ENCODE results near the gene CPEB2. TPM values are rescaled to one million over a fixed set of nuclear protein-coding genes. Genes with fewer than 3 reads are reported as not detected.

Gene CPEB2
- total and polyA plus RNA-seq, 10 donors, result 3.2 to 21.8 (median 15.4) TPM

DNA sequence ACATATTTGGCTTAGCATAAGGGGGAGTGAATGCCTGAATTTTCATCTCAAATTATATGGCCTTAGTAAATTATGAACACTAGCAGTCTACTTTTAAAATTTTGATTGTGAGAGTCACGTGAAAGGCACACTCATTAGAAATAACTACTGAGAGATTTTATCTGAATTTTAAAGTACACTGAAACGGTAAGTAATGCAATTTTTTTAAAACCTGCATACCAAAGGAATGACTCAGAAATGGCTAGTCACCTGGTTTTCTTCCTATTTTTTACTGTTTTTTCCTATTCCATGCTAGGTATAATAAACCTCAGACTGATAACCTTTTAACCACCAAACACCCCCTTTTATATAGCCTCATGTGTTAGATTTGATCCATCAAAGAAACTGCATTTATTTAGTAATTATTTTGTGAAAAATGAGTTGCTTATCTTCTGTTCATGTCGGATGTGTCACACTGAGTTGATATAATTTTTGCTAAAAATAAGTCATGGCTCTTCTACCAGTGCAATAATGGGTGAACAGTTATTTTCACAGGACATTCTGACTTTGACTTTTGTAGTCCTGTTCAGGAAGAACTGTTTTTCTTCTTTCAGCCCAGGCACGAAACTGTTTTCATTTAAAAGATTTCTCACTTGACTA is 40.4 kb downstream of the CPEB2 start:
- no peak for DNase-seq
- Histone ChIP-seq H3K36me3 (peaks cover 0 to 37% (median 7%) of the 10 kb centered on the region in 6 donors), H3K4me1 (peaks cover 0 to 16% (median 0%) of the 10 kb centered on the region in 6 donors), H3K9me3 (no peaks in the 10 kb centered on the region), H3K4me3 (no peak overlapping the region), H3K27me3 (replicated peaks in 1 of 7) (no peaks in the 10 kb centered on the region), H3K27ac (no peak overlapping the region)
- intact Hi-C loops (cut with DNase I; ENCODE audit: low total_unique reads), result no loop called here
- WGBS, 5 donors, result 90 to 95% (median 91%) methylated on average over 4 of the region's 4 CpGs
- TF ChIP-seq, protein P1, sequence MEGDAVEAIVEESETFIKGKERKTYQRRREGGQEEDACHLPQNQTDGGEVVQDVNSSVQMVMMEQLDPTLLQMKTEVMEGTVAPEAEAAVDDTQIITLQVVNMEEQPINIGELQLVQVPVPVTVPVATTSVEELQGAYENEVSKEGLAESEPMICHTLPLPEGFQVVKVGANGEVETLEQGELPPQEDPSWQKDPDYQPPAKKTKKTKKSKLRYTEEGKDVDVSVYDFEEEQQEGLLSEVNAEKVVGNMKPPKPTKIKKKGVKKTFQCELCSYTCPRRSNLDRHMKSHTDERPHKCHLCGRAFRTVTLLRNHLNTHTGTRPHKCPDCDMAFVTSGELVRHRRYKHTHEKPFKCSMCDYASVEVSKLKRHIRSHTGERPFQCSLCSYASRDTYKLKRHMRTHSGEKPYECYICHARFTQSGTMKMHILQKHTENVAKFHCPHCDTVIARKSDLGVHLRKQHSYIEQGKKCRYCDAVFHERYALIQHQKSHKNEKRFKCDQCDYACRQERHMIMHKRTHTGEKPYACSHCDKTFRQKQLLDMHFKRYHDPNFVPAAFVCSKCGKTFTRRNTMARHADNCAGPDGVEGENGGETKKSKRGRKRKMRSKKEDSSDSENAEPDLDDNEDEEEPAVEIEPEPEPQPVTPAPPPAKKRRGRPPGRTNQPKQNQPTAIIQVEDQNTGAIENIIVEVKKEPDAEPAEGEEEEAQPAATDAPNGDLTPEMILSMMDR (IDR thresholded peaks at IDR 0.05 in 8 of 11, conservative IDR thresholded peaks at IDR 0.05 in 3 of 11), result no peak
- TF ChIP-seq POLR2A (IDR thresholded peaks at IDR 0.05), result no peak
- no peak for TF ChIP-seq POLR2AphosphoS5 (IDR thresholded peaks at IDR 0.05)

DNA sequence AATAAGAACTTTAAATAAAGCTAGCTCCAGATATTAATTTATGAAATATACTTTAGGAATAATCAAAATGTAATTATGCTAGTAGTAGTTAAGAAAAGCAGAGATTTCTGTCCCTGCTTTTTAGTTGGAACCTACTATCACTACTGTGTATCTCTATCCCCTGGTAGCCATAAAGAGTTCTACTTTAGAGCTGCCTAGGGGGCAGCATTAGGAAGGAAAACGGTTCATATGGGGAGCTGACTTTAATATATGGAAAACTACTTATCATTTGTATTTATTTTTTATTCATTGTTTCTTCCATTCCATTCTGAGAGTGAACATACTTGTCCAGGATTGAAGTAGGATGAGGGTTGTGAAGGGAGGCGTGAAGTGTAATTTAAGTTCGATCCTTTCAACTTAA is 40.9 kb downstream of the CPEB2 start:
- H3K4me3 ChIP-seq, result no peak overlapping the region
- H3K27me3 ChIP-seq (replicated peaks in 1 of 7), result no peaks in the 10 kb centered on the region
- TF ChIP-seq, protein P1 (IDR thresholded peaks at IDR 0.05 in 8 of 11, conservative IDR thresholded peaks at IDR 0.05 in 3 of 11), result no peak
- TF ChIP-seq POLR2A (IDR thresholded peaks at IDR 0.05) (no peak), POLR2AphosphoS5 (IDR thresholded peaks at IDR 0.05) (no peak)
- peaks cover 0 to 16% (median 0%) of the 10 kb centered on the region in 6 donors for H3K4me1 ChIP-seq
- 81 to 92% (median 87%) methylated on average over 3 of the region's 3 CpGs for WGBS, 5 donors
- DNase-seq, result no peak
- H3K9me3 ChIP-seq, result no peaks in the 10 kb centered on the region
- H3K27ac ChIP-seq, result no peak overlapping the region
- intact Hi-C loops (cut with DNase I; ENCODE audit: low total_unique reads), result no loop called here
- peaks cover 0 to 36% (median 7%) of the 10 kb centered on the region in 6 donors for H3K36me3 ChIP-seq

DNA sequence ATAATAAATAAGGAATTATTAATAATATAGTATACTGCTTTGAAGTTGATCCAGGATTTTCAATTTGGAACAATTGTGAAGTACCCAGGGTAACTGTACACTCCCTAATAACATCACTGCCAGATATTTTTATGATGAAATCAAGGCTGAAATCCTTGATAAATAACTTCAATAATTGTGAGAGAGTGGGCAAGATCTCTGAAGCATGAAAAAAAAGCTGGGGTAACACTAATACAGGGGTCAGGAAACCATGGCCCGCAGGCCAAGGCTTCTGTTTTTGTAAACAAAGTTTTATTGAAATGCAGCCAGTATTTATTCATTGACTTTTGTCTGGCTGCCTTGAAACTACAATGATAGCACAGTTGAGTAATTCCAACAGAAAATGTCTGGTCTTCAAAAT is 41.6 kb downstream of the CPEB2 start:
- TF ChIP-seq POLR2A (IDR thresholded peaks at IDR 0.05), result no peak
- TF ChIP-seq, protein P1 (IDR thresholded peaks at IDR 0.05 in 8 of 11, conservative IDR thresholded peaks at IDR 0.05 in 3 of 11), result no peak
- no peak for TF ChIP-seq POLR2AphosphoS5 (IDR thresholded peaks at IDR 0.05)
- H3K36me3 ChIP-seq, result peaks cover 0 to 29% (median 7%) of the 10 kb centered on the region in 6 donors
- H3K4me1 ChIP-seq, result peaks cover 0 to 9% (median 0%) of the 10 kb centered on the region in 6 donors
- intact Hi-C loops (cut with DNase I; ENCODE audit: low total_unique reads), result no loop called here
- H3K27ac ChIP-seq, result no peak overlapping the region
- WGBS, 5 donors, result 72 to 91% (median 73%) methylated on average over 1 of the region's 1 CpG
- H3K9me3 ChIP-seq, result no peaks in the 10 kb centered on the region
- no peak overlapping the region for H3K4me3 ChIP-seq
- H3K27me3 ChIP-seq (replicated peaks in 1 of 7), result no peaks in the 10 kb centered on the region
- no peak for DNase-seq

DNA sequence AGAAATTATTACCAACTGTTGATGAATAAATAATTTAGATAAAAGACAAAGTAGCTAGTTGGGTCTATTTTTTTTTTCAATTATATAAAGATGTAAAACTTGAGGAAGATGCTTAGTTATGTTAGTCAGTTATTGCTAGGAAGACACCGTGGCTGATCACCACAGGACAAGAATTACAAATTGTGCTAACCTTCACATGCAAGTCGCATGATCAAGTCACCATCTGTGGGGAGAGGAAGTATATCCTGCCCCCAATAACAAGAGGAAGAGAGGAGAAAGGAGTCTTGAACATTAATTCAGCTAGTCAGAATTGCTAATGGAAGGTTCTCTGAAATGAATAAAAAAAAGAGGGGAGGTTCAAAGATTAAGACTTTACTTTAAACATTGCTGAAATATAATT is 52.3 kb downstream of the CPEB2 start:
- DNase-seq, result no peak
- 82 to 90% (median 88%) methylated on average over 2 of the region's 2 CpGs for WGBS, 5 donors
- TF ChIP-seq POLR2AphosphoS5 (IDR thresholded peaks at IDR 0.05) (no peak), POLR2A (IDR thresholded peaks at IDR 0.05) (no peak)
- TF ChIP-seq, protein P1 (IDR thresholded peaks at IDR 0.05 in 8 of 11, conservative IDR thresholded peaks at IDR 0.05 in 3 of 11), result no peak
- Histone ChIP-seq H3K36me3 (peaks cover 0 to 82% (median 31%) of the 10 kb centered on the region in 6 donors), H3K4me1 (no peaks in the 10 kb centered on the region), H3K9me3 (no peaks in the 10 kb centered on the region), H3K27me3 (replicated peaks in 1 of 7) (no peaks in the 10 kb centered on the region), H3K27ac (no peak overlapping the region), H3K4me3 (no peak overlapping the region)
- intact Hi-C loops (cut with DNase I; ENCODE audit: low total_unique reads), result no loop called here
